ENCODE data around the gene CCL8.

Gene CCL8

DNA sequence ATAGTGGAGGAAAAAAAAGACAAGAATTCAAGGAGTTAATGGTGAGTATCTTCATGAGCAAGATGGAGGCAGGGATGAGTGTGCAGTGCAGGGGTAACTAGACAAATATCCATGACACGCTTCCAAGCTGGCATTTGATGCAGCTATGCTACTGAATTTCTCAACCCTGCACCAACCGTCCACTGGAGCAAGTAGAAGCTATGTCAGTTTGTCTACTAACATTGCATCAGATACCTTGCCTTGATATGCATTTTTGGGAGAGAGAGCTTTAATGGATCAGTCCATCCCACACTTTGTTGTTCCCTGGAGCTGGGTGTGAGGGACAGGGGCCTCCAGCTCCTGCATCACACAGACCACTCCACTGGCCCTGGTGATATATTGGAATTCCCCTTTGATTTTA lies 17.2 kb upstream of the CCL8 start:
- no peak for DNase-seq (ENCODE audit: low spot score)
- TF ChIP-seq, protein P1, sequence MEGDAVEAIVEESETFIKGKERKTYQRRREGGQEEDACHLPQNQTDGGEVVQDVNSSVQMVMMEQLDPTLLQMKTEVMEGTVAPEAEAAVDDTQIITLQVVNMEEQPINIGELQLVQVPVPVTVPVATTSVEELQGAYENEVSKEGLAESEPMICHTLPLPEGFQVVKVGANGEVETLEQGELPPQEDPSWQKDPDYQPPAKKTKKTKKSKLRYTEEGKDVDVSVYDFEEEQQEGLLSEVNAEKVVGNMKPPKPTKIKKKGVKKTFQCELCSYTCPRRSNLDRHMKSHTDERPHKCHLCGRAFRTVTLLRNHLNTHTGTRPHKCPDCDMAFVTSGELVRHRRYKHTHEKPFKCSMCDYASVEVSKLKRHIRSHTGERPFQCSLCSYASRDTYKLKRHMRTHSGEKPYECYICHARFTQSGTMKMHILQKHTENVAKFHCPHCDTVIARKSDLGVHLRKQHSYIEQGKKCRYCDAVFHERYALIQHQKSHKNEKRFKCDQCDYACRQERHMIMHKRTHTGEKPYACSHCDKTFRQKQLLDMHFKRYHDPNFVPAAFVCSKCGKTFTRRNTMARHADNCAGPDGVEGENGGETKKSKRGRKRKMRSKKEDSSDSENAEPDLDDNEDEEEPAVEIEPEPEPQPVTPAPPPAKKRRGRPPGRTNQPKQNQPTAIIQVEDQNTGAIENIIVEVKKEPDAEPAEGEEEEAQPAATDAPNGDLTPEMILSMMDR (IDR thresholded peaks at IDR 0.05; ENCODE audit: extremely low read depth, insufficient read depth, missing control alignments) = no peak
- in situ Hi-C loops (cut with MboI; ENCODE audit: low pct_unique_long_range_greater_than_20kb, low sequenced_read_pairs, unreplicated experiment) = no loop called here

DNA sequence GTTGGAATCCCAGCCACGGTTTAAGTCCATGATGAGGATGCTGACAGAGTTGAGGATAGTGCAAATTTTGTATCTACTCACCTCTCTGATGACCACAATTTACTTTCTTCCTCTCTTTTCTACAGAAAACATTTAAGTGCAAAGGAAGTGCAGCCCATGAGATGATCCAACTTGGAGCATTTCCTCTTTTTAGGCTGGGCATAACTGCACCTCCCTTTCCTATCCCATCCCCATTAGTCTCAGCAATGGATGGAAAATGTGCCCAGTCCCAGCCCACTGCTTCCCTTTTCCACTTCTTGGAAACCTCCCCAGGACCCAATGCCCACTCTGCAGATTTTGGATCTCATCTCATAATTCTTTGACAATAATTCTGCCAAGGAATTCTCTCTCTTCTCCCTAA lies 16.6 kb upstream of the CCL8 start:
- DNase-seq (ENCODE audit: low spot score) = no peak
- in situ Hi-C loops (cut with MboI; ENCODE audit: low pct_unique_long_range_greater_than_20kb, low sequenced_read_pairs, unreplicated experiment) = no loop called here
- TF ChIP-seq, protein P1 (IDR thresholded peaks at IDR 0.05; ENCODE audit: extremely low read depth, insufficient read depth, missing control alignments) = no peak

DNA sequence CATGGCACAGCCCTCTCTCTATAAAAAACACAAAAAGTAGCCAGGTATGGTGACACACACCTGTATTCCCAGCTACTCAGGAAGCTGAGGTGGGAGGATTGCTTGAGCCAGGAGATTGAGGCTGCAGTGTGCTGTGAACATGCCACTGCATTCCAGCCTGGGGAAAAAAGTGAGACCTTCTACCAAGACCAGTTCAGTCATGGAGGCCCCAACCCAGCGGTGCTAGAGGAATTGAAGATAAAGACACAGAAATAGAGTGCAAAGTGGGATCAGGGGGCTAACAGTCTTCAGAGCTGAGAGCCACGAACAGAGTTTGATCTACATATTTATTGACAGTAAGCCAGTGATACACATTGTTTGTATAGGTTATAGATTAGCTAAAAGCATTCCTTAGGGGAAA lies 15.6 kb upstream of the CCL8 start:
- DNase-seq (ENCODE audit: low spot score) = no peak
- in situ Hi-C loops (cut with MboI; ENCODE audit: low pct_unique_long_range_greater_than_20kb, low sequenced_read_pairs, unreplicated experiment) = no loop called here
- TF ChIP-seq, protein P1 (IDR thresholded peaks at IDR 0.05; ENCODE audit: extremely low read depth, insufficient read depth, missing control alignments) = no peak

DNA sequence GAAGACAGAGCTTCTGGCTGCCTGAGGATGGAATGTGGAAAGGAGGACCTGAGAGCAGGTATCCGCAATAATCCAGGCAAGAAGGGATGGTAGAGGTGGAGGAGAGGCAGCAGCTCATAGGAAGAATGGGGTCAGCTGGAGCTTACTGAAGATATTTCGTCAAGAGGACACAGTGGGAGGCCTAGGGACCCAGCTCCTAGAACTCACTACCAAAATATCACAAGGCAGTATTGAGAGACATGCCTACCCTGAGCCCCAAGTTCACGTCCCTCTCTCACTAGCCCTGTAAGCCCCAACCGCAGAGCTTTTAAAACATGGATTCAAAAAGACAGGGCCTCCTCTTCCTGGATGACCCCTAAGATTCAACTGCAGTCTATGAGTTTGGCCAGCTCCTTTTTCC lies 14.2 kb upstream of the CCL8 start:
- TF ChIP-seq, protein P1 (IDR thresholded peaks at IDR 0.05; ENCODE audit: extremely low read depth, insufficient read depth, missing control alignments) = no peak
- DNase-seq (ENCODE audit: low spot score) = no peak
- in situ Hi-C loops (cut with MboI; ENCODE audit: low pct_unique_long_range_greater_than_20kb, low sequenced_read_pairs, unreplicated experiment) = no loop called here

DNA sequence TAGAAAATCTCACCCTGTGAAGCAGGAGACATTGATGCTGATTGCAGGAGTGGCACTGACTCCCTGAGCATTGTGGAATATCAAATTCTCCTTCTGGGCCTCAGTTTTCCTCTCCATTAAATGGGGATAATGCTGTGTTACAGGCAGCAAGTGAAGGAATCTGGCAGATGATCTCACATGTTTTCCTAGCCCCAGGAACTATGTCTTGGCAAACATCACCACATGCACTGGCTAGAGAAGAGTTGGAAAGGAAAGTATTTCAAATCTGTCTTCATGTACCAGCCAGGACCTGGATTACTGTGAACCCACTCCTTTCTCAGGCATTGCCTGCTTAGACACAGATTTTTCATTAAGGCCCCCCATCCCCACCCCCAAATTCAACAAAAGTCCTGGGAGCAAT lies 13.6 kb upstream of the CCL8 start:
- TF ChIP-seq, protein P1 (IDR thresholded peaks at IDR 0.05; ENCODE audit: extremely low read depth, insufficient read depth, missing control alignments) = no peak
- in situ Hi-C loops (cut with MboI; ENCODE audit: low pct_unique_long_range_greater_than_20kb, low sequenced_read_pairs, unreplicated experiment) = no loop called here
- DNase-seq (ENCODE audit: low spot score) = no peak

DNA sequence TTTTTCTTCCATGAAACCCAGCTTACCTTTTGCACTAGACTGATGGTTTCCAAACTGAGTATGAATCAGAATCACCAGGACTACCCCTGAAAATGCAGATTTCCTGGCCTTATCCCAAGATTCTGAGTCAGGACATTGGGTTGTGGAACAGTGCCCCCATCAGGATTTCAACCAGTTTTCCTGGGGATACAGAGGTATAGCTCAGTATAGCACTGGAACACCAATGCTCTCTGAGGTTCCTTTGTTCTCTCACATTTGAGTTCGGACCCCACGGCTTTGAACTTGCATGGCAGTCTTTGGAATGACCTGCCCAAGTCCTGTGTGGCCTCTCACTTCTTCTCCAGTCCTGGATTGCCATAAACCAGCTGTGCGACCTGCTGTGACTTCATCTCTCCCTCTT lies 12.8 kb upstream of the CCL8 start:
- in situ Hi-C loops (cut with MboI; ENCODE audit: low pct_unique_long_range_greater_than_20kb, low sequenced_read_pairs, unreplicated experiment) = no loop called here
- TF ChIP-seq, protein P1 (IDR thresholded peaks at IDR 0.05; ENCODE audit: extremely low read depth, insufficient read depth, missing control alignments) = no peak
- DNase-seq (ENCODE audit: low spot score) = no peak

DNA sequence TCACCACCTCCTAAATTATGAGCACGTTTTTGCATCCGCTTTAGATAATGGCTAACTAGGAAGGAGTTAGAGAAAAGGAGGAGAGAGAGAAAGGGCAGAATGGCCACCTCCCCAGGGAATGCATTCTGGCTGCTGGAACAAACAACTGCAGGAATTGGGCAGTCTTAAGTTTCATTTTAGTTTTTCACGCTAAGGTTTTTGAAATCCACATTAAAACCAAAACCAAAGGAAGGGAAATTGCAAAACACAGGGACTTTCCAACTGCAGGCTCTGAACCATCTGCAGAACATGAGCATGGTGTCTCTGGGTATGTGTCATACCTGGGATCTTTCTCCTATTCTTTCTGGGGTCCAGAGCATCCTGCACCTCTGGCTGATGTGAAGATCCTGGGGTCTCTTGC lies 12.1 kb upstream of the CCL8 start:
- in situ Hi-C loops (cut with MboI; ENCODE audit: low pct_unique_long_range_greater_than_20kb, low sequenced_read_pairs, unreplicated experiment) = no loop called here
- TF ChIP-seq, protein P1 (IDR thresholded peaks at IDR 0.05; ENCODE audit: extremely low read depth, insufficient read depth, missing control alignments) = no peak
- DNase-seq (ENCODE audit: low spot score) = no peak
